T1000 (cell line): Measurements from ENCODE around the gene ASF1A.

Experiments used
- DNase-seq: peaks from one replicate; lab custom pipeline; 2025; ENCODE audit warnings: mixed read lengths; lab: John Stamatoyannopoulos, UW

Gene ASF1A

GRCh38 chr6:118913161-118913560, 19.2 kb downstream of the ASF1A start:
- DNase-seq, result no peak

- no peak for DNase-seq
These were observed 20.6 kb downstream of the ASF1A start for GRCh38 chr6:118914598-118914997.

GRCh38 chr6:118917546-118918328, 23.8 kb downstream of the ASF1A start:
- no peak for DNase-seq

GRCh38 chr6:118918329-118918725, 24.4 kb downstream of the ASF1A start:
- DNase-seq, result no peak

- no peak for DNase-seq
These were observed 27.1 kb downstream of the ASF1A start for GRCh38 chr6:118921084-118921483.

GRCh38 chr6:118923035-118923434, 29.1 kb downstream of the ASF1A start:
- DNase-seq, result no peak

GRCh38 chr6:118930680-118931079, 36.7 kb downstream of the ASF1A start:
- DNase-seq, result no peak

GRCh38 chr6:118931436-118931835, 37.5 kb downstream of the ASF1A start:
- DNase-seq, result no peak

GRCh38 chr6:118932421-118932820, 38.5 kb downstream of the ASF1A start:
- no peak for DNase-seq

GRCh38 chr6:118933855-118934460, 40.0 kb downstream of the ASF1A start:
- no peak for DNase-seq

GRCh38 chr6:118934461-118935330, 40.7 kb downstream of the ASF1A start, which contains the start of gene MCM9:
MCM9 (minus strand) TSS chr6:118935159; CDS start chr6:118931723, 3,436 bp downstream.
- peak; percentile 77 for DNase-seq

GRCh38 chr6:118935331-118935668, 41.3 kb downstream of the ASF1A start:
- no peak for DNase-seq

- no peak for DNase-seq
These were observed 42.2 kb downstream of the ASF1A start for GRCh38 chr6:118935978-118936703.

- DNase-seq, result no peak
These were observed 45.7 kb downstream of the ASF1A start for GRCh38 chr6:118939683-118940082.

GRCh38 chr6:118940770-118941169, 46.8 kb downstream of the ASF1A start:
- DNase-seq, result no peak

GRCh38 chr6:118945217-118945616, 51.3 kb downstream of the ASF1A start:
- DNase-seq, result no peak

- no peak for DNase-seq
These were observed 58.7 kb downstream of the ASF1A start for GRCh38 chr6:118952683-118953082.

- no peak for DNase-seq
These were observed 59.4 kb downstream of the ASF1A start for GRCh38 chr6:118953391-118953790.
